ENCODE results near the gene STXBP6.

Gene STXBP6

DNA sequence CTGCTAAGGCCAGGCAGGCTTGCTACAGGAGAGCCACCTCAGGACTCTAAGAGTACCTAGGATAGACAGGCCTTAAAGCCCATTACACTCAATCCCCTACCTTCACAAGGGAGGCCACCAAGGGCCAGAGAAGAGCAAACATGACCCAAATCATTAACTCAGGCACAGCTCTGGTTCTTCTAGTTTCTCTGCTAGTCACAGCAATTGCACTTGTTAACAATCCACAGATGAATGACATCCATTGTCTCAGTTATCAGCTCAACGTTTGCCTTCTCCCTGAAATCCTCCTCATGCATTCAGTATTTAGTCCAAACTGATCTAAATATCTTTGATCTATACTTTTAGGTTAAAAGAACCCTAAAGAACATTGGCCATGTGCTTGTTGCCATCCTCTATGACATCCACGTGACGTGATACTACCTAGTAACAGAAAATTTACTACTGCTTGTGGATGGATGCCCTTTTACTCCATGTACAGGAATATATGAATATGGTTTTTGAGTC, 164.5 kb downstream of the STXBP6 start:
- DNase-seq (ENCODE audit: low spot score): no peak

DNA sequence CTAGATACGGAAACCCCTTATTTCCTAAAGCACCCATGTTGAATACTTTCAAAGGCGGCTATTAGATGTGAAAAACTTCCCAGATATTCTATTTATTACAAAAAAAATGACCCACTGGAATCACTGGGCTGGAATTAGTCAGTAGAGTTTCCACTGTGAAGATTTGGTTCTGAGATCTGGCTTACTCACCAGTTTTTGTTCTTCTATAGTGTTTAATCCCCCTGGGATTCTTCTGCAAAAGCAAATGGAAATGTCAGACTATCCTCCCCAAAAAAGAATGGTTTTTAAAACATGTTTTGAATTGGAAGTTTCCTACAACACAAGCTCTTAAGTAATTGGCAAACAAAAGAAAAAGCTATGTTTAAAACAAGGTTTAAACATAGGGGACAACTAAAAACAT, 166.4 kb downstream of the STXBP6 start:
- no peak for DNase-seq (ENCODE audit: low spot score)

DNA sequence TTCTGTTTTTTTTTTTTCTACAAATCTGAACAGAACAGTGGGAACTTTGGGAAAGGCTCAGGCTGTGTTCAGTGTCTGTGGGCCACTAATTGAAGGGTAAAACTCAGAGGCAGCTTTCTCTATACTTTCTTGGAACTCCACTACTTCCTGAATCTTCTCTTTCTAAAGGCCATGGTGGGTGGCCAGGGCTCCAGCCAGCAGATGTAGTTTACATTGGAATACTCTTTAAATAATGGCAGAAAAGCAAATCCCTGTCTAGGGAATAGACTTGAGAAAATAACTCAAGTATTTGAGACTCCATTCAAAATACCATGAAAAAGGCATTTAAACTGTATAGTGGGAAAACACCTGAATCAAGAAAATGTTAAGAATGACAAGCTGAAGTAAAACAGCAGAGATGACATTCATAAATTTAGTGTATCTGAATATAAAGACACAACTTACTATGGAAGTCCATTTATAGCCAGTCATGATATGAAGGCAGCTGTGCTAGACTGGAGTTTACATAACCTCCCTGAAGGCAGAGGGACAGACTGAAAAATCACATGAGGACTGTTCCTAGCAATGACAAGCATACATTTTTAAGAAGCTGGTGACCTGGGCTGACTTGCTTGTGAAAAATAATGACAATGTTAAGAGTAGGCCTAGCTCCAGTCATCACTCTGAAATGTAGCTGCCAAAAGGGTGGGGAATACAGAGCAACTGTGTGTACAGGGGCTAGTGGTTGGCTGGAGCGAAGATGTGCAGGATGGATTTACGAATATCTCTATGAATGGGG, 168.6 kb downstream of the STXBP6 start:
- no peak for DNase-seq (ENCODE audit: low spot score)

DNA sequence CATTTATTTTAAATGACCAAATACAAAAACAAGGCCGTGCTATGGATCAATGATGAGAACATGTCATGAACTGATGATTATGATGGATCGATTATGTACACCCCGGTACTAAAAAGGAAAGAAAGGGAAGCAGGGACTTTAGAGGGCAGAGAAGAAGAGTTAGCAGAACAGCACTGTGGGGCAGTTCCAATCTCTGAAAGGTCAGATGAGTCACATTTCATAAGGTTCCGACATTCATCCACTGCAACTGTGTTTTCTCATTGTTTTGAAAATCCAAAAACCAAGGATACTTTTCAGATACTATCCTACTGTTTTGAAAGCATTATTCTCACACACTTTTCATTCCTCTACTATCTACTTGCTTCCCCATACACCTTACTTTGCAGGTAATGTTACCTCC, 169.3 kb downstream of the STXBP6 start:
- DNase-seq (ENCODE audit: low spot score): no peak

DNA sequence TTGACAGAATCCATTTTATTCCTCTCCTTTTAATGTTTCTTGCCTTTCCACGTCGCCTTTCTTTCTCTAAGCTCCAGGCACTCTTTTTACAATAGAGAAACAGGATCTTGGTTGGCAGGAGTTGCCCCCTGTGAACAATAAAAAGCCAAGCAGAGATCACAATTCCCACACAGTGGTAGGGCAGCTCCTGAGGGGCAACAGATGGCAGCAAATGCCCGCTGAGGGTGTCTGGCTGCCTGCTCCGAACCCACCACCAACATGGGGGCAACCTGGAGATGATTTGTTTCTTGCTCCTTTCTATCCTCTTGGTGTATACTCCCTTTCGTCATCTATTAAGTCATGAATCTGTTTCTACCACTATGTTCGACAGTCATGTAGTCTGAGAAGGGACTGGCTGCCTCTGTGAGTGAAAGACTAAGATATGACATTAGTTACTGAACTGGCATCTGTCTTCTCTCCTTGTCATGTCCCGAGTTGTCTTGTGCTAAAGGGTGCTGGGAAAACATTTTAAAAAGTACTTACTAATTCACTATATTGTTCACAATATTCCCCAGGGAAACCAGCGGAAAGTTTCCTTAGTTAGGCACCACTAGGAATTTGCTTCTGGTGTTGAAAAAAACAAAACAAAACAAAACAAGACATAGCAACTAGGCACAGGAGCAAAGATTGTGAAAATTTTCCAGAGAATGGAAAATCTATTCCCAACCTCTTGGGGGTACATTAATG, 170.1 kb downstream of the STXBP6 start:
- DNase-seq (ENCODE audit: low spot score): no peak

DNA sequence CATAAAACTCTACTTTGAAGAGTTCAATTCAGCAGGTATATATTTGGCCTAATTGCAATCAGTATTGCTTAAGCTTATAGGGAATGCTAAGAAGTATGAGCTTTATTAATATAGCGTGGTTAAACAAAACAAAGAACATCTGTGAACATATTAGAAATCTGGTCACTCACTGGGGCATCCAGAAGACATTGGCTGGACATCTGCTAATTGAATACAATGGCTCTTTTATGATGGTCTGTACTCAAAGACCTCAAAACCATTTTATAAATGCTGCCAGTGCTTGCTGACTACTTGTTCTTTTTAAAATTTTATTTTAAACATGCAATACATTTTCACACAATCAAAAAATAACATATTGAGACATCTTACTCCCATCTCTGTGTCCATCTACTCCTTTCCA, 173.0 kb downstream of the STXBP6 start:
- DNase-seq (ENCODE audit: low spot score): no peak

DNA sequence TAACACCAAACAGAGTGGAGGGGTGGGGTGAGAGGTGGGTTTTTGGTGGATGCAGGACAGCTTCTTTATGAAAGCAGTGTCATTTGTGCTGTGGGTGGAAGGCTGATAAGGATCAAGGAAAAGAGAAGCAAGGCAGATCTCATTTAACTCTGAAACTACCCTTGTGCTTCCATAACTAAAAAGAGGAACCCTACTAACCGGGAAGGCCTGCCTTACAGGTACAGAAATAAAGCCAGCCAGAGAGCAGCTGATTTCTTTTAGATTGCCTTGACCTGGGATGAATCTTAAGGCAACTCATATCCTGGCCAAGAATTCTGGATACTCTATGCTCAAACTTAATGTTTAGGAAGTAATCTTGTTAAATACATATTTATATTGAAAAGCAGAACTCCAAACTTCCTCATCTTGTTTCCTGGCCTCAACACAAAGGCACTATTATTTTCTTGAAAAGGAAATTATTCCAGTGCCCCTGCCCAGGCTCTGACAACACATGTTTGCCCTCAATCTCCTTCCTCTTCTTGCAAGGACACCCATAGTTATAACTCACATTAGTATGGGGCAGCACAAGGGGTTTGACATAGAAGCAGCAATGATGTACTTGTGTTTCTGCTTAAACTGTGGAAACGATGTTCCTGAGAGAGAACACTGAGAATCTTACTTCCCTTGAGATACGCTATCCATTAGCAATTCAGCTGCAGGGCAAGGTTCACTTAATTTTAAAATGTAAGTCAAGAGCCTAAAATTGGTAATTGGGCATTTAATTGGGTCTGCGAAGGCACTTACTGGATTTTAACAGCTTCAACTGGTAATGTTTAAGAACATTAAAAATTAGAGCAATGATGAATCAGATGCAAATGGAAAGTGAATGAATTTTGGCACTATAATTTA, 173.7 kb downstream of the STXBP6 start:
- no peak for DNase-seq (ENCODE audit: low spot score)

DNA sequence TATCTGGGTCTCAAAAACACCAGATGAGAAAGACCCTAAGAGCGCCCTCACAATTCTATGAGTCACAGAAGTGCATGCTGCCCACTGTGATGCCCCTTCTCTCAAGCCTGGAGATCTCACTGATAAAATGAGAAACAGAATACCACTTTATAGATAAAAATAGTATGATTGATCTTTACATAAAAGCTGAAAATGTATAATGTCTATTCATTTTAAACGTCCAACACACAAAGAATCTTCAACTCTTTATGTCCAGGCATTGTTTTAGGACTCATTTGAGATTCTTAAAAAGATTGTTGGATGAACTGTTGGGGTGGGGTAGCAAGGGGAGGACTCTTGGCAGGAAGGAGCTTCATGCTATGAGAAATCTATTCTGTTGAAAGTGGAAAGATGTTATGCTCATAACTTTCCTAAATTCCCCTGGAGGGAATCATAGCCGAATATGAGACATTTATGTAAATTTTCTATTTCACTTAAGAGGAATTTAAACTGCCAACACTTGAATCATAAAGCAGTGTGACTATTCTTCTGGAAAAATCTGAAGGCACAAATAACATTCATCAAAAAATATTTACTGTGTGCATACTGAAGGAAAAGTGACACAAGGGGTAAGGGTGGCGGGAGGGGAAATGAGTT, 174.6 kb downstream of the STXBP6 start:
- DNase-seq (ENCODE audit: low spot score): no peak

DNA sequence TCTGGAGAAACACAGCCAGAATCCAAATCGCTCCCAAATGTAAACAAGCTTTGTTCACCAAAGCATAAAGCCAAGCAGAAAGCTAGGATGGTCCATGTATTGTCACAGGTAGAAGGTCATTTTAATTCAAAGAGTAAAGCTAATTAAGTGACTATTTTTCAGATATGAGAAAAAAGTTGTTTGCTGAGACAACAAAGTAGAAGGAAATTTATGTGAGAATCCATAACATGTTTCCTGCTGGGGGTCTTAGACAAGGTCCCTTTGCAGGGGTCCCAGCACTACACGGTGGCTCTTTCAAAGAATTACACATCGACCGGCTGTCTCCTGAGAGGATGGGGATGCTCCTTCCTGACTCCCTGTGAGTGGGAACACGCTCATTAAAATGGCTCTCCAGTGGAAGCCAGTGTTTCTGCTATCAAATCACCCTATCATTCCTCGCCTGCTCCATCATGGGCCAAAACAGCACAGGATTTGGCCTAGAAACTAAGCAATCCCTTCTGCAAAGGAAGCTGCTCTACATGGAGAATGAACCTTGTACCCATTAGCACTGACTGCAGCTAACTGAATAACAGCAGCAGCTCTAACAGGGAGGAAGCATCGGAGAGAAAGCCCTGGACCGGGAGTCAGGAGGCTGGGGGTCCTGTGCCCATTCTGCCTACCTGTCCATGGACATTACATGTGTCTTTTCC, 175.3 kb downstream of the STXBP6 start:
- DNase-seq (ENCODE audit: low spot score): no peak

DNA sequence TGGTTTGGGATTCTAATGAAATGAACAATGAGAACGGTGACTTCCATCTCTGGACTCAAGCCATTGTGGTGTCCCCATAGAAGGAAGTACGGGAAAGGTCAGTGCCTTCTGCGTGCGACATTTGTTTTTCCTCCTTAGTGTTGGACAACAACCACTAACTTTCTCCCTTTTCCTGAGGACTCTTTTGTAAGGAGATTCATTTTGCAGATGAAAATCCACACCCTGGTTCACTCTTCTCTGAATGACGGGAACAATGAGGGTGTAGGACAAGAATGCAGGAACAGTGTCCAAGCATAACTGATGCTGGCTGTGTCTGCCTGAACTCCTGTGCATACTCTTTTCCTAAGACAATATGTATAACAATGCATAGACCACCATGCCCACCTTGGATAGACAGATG, 176.4 kb downstream of the STXBP6 start:
- DNase-seq (ENCODE audit: low spot score): no peak

DNA sequence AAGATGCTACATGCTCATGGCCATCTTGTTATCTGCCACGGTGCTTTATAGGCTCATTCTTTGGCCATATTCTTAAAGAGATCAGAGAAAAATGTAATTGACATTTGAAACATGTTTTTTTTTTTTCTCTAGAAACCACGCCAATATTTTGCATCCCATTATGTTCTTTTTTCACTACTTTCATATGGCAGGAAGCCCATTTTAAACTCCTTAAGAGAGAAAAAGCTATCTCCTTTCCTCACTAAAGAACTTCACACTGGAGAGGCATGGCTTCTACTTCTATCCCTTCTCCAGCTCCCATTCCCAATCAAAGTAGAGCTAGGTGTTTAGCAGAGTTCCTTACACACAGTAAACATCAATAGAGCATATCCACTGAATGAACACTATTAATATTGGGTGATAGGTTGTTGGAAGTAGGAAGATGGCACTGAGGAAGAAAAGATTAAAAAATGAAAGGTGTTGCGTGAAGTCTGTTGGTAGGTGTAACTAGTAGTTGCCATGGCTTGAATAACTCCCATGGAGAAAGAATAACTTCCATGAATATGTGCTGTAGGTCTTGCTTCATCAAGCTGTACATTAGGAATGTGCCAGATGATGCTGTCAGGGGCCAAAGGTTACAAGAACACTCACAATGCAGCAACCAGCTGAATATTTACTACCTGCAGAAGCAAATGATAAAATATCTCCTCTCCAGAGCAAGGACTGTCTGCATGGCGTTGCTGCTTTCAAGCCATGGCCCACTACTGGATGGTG, 178.8 kb downstream of the STXBP6 start:
- DNase-seq (ENCODE audit: low spot score): no peak

DNA sequence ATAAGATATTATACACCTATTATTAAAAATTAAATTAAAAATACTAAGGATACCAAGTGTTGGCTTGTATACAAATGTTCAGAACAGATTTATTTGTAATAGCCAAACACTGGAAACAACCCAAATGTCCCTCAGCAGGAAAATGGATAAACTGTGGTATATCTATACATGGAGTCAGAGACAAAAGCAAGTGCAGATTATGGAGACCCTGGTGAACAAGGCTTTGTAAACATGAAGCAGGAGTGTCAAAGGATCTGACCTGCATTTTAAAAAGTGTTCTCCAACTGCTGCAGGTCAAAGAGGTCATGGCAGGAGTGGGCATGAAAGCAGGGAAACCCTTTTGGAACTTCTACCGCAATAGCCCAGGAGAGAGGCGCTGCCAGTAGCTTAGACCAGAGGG, 181.6 kb downstream of the STXBP6 start:
- no peak for DNase-seq (ENCODE audit: low spot score)

DNA sequence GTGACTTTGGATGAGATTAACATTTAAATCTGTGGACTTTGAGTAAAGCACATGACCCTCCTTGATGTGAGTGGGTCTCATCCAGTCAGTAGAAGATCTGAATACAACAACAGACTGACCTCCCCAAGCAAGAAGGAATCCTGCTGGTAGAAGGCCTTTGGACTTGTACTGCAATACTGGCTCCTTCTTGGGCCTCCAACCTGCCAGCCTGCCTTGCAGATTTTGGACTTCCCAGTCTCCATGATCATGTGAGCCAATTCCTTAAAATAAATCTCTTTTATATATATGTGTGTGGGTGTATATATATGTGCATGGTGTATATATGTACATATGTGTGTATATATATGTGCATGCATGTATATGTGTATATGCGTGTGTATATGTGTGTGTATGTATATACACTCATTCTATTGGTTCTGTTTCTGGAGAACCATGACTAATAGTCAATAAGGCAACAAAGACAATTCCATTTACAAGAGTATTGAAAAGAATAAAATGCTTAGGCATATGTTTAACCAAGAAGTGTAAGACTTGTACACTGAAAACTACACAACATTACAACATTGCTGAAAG, 183.8 kb downstream of the STXBP6 start:
- DNase-seq (ENCODE audit: low spot score): no peak

DNA sequence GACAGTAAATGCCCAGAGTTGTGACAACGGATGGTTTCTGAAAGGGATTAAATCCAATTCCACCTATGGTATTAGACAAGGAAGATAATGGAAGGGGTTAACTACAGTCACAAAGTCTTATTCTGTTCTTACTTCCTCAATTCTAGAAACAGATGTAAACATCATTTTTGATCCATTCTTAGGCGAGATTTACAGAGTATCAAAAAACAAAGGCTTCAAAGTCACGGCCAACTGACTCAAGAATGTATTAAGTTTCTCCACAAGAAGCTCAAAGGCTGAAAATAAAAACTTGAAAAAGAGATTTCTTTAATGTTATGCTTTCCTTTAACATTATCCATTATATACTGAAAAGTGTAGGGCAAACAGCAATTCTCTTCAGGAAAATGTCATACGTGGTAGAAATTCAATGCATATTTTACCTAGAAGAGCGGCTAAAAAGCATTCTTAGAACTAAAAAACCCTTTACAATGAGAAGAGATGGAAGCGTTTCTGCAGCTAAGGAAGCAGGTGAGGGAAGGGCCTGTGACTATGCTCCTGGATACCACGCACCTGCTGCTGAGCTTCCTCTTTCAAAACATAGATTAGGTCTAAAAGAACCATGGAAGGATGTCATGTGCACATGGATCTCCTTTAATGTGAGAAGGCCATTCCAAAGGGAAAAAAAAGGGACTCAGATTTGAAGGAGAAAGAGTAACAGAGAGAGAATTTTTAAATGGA, 185.8 kb downstream of the STXBP6 start:
- DNase-seq (ENCODE audit: low spot score): no peak

DNA sequence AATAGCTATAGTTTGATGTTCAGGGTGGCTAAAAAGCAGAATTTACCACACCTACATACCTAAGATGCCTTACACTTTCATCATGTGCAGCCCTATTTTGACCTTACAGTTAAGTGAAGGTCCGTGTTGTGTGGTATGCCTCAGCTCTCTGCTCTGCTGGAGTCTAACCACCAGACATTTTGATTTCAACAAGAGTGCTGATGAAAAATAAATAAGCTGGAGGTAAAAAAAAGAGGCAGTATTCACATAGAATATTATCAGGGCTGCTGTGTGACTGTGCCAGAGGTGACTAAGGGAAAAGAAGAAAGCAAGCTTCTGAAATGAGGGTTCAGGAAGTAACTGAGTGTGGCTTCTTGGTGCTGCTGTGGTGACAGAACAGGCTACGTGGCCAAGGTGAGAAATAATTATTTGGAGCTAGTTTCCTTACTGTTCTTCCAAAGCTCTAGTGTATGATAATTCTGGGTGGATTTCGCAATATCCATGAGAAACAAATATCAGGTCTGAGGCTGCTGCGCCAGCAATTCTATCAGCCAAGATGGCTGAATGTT, 188.8 kb downstream of the STXBP6 start:
- no peak for DNase-seq (ENCODE audit: low spot score)

DNA sequence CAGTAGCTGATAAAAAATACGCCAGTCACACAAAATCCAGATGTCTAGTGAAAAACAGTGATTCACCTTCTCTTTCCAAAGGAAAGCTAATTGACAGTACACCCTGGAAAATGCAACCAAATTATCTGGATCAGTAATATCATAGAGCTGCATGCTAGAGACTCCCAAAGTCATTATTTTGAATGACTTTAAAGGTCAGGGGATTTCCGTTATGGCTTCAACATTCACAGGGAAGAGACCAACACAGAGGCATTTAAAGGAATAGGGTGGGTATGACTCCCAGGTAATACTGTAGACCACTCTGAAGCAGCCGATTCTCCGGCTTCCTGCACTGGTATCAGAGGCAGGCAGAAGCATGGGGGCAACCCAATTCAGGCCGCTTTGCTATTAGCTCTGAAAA, 190.4 kb downstream of the STXBP6 start:
- no peak for DNase-seq (ENCODE audit: low spot score)

DNA sequence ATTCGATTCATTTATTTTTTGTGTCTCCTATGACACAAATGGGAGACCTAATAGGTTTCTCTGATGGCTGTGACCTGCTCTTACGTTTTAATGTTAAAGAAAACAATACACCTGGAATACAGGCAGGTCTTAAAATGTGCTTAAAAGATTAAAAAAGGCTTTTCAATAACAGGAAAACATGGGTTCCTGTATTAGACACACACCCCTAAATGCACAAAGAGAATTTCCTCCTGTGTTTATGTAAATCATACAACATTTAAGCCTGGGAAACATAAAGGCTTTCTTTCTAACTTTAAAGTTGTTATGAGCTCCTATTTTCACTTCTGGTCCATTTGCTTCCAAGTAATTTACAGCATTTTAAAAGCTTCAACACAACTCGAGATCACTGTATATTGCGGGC, 191.3 kb downstream of the STXBP6 start:
- no peak for DNase-seq (ENCODE audit: low spot score)

DNA sequence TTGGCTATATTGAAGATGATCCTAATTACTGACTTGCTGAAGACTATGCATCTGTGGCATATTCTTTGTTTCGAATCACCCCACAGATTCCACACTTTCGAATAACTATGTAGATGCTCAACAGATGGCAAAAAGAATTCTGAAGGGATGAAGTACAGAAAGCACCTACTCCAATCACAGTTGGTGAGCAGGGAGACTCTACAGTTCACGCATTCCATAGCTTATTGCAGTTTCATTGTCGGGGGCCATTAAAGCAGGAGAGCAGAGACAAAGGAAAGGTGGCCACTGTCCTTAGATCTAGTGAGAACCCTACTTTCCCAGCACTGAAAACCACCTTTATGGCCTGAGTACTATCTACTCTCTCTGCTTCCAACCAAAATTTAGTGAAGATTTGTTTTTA, 191.9 kb downstream of the STXBP6 start:
- DNase-seq (ENCODE audit: low spot score): no peak

DNA sequence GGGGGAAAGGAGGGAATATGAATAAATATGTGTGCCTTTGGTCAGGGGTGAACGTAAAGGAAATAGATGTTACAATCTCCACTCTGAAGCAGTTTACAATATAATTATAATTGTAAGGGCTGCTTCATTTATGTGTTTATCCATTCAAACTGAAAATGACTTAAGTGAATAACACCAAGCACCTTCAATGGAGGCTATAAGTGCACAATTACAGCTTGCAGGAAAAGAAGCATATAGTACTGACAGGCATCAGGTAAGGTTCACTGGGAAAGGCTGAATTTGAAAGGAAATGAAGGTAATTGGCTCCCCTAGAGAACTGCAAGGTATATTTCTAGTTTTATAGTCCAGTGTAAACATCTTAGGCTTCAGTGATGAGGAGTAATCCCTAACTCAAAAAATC, 192.7 kb downstream of the STXBP6 start:
- DNase-seq (ENCODE audit: low spot score): no peak

All from activated CD4-positive, alpha-beta T cell treated with anti-CD3 and anti-CD28 coated beads, Interleukin-2, Interleukin-4, amounts not matched to agents 100 ng/mL and 50 ng/mL, durations not matched to agents 16 hours and 8 hours (primary cell).